Measurements from ENCODE around the gene TBCK.

TBCK gene

DNA sequence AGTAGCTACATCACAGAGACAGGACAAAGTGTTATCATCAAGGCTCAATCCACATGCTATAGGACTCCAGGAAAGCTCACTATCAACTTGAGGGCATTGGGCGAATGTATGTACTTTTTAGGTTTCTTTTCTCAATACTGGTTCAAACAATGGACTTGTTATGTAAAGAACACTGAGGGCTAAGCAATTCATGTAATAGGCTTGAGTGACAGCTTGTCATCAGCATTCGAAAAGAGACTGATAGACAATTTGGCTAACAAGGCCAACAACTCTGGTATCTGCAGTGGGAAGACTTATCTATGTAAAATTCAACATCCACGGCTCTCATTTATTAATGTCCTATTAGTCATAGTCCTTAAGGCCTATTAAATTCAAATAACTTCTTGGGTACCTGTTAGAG, 279.7 kb downstream of the TBCK start:
- no peak for DNase-seq

DNA sequence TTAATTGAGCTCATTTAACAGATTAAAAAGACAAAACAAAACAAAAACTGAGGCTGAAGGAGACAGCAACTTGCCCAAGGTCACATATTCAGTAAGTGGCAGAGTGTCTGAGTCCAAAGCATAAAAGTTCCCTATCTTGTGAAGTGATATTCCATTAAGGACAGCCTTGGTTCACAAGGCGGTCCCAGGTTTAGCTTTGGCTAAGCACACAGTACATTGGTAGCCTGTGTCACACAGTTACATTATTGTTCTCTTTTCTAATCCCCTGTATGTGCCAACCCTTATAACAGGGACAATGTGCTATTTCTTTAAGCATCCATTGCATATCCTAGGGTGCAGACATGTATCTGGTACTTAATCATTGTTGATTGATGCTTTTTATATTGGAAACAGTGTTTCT, 280.8 kb downstream of the TBCK start:
- no peak for DNase-seq

DNA sequence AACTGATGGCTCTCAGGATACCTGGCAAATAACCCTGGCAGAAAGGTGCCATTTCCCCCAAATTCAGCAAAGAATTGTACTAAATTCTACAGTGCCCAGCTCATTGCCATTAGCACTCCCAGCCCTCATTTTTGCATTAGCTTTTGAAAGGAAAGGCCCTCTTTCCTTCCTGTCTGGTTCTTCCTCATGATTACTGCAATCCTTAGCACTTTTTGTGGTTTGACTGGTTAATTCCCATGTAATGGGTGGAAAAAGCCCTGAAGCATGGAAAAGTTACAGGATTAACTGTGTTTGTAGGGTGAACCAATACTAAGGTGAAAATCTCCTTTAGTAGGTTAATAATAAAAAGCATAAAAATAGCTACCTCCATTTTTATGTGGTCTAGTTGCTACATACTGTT, 281.3 kb downstream of the TBCK start:
- no peak for DNase-seq

DNA sequence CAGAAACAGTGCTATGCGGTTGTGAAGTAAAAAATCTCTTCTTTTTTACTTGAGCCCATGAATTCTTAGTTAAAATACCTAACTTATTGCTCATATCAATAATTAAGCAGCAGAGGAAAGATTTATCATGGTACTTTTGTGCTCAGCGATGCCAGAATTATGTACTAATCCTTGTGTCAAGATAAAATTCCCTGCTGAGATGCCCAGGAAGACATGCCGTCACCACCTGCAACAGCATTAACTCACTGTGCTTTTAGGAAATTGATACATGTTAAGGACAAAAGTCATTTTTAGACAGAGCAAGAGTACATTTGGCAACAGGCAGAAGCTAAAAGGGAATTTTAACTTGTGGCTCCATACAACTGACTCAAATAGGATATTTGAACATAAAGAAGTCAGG, 281.8 kb downstream of the TBCK start:
- no peak for DNase-seq

DNA sequence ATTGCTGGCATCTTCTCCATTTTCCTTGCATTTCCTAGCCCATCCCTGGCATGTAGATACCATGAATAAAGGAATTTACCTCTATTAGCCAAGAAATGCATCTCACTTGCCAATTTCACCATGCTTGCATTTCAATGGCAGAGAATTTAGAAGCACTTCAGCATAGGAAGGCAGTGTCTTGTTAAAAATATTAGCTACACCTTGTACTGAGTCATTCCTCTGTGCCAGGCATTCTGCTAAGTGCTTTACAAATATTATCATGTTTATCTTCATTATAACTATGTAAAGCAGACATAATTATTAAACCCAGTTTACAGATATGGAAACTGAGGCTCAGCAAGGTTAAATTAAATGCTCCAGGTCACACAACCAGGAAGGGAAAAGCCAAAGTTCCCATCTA, 282.5 kb downstream of the TBCK start:
- no peak for DNase-seq

DNA sequence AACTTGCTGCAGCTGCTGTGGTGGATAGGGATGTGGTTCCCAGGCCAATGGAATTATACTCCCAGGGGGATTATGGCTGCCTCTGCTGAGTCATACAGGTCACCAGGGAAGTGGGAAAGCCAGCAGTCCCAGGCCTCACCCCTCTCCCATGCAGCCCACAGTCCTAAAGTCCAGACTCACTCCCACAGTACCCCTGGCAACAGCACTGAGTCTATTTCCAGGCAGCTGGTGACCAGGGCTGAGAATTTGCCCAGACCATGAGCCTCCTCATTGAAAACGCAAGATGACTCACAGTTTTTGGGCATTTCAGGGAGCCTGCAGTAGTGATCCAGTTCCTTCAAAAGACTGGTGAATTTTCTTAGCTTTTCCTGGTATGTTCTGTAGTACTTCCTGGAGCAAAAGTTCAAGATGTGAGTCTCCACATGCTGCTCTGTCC, 283.1 kb downstream of the TBCK start:
- DNase-seq: no peak

DNA sequence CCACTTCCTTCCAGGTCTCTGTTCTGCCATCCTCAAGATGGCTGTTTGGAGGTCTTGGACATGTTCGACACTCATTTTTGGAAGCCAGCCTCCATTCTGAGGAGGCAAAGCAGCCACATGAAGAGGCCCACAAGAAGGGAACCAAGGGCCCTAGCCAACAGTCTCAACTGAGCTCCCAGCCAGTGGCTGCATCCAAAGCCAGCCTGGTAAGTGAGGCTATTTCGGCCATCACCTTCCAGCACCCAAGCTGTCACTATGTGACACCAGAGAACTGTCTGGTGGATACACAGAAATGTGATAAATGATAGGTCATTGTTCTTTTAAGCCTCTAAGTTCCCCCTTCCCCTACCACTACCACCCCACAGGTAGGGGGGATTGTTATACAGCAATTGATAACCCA, 293.6 kb downstream of the TBCK start:
- DNase-seq: no peak

DNA sequence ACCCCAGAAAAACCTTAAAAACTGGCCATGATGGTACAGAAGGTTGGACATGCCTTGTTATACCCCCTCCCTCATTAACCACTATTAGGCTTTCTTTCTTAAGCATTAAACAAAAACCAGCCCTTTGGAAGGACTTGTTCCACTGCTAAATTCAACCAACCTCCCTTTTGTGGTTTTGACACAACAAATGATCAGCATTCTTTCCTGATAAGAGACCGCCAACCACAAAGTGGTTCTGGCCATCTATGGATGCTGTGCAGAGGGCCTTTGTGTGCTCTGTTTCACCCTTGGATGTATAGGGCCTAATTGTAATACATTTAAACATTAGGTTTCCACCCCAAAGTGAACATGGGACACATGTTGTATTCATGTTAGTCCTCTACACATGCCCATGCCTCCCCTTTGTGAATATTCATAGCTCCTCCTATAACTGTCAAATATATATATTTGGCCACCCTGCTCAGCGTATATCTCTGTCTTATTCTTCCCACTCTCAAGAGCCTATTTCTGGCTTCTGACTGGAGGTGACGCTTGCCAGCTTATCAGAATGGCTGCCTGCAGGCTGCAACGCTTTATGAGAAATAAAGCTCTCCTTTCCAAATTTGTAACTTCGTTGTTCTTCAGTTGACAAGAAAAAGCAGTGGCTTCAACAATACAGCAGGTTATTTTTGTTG, 294.1 kb downstream of the TBCK start:
- DNase-seq: no peak

DNA sequence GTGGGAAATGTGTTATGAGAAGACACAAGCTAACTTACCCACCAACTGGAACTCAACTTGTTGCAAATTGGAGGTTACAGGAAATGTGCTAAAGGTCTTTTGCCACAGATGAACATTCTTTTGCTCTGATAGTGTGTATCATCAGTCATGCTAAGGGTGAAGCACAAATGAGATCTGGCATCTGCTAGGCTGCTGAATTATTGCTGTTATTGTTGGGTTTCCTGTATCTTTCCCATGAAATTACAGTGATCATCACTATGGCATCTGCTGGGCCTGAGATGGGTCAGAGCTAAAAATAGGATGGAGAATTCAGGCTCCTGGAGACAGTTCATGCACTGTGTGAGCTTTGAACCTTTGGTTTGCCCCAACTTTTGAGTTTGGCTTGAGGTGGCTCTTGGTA, 296.2 kb downstream of the TBCK start:
- DNase-seq: no peak

DNA sequence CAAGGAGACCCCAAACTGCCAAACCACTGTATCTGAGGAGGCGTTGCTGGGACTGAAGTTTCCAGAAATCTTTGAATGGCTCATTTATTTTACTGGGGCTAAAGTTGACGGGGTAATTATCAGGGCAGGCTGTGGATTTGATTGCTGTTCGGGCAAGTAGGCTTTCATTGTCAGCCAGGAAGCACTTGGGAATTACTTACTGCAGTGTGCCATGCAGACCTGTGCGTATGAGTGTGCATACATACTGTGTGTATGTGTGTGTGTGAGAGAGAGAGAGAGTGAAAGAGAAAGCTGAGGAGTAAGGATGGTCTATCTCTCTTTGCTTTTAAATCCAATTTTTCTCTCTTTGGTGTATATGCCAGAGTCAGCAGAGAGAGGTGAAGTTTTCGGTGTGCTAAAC, 298.0 kb downstream of the TBCK start:
- DNase-seq: no peak

DNA sequence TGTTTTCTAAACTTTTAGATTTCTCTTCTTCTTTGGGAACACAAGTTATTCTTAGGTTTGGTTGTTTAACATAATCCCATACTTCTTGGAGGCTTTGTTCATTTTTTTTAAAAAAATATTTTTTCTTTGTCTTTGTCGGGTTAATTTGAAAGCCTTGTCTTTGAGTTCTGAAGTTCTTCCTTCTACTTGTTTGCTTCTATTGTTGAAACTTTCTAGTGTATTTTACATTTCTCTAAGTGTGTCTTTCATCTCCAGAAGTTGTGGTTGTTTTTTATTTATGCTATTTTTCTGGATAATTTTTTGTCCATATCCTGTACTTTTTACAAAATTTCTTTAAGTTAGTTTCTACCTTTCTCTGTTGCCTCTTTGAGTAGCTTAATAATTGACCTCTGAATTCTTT, 304.6 kb downstream of the TBCK start:
- DNase-seq: no peak

DNA sequence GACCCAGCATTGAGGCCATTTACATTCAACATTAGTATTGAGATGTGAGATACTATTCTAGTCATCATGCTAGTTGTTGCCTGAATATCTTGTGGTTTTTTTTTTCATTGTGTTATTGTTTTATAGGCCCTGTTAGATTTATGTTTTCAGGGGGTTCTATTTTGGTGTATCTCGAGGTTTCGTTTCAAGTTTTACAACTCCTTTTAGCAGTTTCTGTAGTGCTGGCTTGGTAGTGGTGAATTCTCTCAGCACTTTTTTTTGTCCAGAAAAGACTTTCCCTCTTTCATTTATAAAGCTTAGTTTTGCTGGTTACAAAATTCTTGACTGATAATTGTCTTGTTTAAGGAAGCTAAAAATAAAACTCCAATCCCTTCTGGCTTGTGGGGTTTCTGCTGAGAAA, 305.2 kb downstream of the TBCK start:
- DNase-seq: no peak

DNA sequence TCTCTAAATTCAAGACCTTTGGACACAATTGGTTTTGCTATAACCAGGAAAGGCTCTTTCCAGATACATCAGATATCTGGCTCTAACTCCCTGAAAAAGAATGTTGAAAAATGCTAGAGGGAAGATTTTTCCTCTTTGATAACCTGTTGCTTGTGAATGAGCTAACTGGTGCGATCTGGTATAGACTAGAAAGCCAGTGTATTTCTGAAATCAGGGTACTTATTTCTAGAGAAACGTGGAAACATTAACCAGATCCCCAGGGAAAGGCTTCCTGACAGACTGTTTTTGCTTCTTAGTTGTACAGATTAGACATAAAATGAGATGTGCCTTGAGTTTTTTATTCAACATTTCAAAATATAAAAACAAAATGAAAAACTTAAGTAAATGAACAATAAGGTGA, 313.0 kb downstream of the TBCK start:
- DNase-seq: no peak

DNA sequence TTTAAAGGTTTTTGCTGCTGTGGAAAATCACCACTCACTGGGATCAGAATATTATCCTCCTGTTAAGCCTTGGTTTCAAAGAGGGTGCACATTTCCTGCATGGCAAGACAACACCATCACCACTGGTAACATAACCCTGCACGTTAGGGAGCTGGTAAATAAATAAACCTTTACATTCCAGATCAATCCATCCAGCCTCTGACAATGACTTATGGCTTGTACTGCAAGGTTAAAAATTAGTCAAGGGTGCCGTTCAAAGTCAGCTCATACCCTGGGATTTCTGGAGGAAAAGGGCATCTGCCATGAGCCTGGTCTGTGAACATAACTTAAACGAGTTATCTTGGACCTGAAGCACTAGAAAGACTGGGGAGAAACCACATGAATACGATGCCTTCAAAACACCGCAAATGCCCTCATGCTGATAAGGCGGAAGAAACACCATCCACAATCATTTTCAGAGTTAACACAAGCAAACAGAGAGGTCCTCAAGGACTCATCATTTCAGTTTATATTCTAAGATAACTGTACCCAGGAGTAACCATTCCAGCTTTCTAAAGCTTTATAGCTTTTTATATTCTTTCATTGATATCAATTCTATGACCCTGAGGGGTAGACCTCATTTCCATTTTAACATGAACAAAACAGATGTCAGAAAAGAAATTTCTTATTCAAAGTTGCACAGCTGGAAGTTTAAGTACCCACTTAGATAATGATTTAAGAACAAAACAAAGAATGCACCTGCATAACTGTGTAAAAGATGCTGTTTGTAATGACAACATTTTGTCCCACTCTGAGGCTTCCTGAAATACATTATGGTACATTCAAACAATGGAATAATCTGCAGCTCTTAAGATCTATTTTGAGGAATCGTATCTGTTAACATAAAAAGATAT, 317.6 kb downstream of the TBCK start:
- DNase-seq: no peak

DNA sequence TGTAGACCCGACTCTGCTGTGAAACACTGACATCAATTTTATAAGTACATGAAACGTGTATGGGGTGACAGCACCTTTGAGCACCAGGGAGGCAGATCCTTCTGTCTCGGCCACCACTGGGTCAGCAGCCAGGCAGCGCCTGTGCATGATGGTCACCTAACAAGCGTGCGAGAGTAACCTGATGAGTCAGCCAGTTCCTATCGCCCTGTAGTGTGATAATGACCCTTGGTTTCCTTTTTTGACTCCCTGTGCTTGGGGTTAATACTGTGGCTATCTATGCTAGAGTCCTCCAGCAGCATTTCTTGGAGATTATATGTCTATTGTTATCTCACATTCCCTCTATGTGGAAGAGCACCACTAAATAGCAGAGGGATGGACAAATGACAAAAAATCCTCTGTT, 319.2 kb downstream of the TBCK start:
- DNase-seq: no peak

DNA sequence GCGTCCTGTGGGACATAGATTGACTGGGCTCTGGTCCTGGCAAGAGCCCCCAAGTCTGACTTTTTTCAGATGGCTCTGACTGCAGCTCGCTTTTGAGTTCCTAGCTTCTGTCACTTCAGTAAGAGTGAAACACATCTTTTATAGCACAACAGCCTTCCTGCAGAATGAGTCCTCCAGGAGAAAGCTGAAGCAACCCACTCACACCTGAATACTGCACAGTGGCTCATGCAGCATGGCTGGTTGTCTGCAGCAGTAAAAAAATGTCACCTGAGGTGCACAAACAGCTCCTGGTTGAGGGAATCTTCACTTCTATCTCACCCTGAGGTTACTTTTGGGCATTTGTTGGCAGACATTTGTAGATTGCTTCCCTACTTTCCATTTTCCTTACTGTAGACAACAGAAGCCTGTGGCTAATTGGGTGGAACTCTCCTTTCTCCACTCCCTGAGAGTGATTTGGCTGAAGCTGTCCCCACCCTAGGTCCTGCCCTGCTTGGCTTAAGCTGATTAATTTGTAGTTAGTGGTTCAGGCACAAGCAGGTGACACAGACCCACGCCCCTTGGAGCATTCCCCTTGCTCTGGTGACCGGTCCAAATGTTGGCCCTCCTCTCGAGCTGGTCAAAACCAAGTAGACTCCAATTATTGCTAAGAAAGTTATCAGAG, 321.0 kb downstream of the TBCK start:
- DNase-seq: no peak

DNA sequence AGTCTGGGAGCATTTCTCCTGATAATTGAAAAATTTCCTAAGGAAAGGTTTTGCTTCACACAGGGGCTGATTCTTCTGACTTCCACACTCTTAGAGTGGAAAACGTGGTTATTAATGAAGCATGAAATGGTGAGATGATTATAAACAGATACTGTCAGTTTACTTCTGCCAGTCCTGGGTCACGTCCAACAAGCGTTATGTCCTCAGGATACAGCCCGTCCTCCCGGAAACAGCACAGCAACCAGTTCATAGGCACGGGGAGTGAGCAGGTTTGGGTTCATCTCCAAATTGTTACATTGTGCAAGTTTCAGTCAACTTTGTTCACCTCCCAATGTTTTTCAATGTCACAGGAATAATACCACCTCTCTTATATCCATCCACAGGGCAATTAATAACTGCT, 321.9 kb downstream of the TBCK start:
- DNase-seq: no peak

DNA sequence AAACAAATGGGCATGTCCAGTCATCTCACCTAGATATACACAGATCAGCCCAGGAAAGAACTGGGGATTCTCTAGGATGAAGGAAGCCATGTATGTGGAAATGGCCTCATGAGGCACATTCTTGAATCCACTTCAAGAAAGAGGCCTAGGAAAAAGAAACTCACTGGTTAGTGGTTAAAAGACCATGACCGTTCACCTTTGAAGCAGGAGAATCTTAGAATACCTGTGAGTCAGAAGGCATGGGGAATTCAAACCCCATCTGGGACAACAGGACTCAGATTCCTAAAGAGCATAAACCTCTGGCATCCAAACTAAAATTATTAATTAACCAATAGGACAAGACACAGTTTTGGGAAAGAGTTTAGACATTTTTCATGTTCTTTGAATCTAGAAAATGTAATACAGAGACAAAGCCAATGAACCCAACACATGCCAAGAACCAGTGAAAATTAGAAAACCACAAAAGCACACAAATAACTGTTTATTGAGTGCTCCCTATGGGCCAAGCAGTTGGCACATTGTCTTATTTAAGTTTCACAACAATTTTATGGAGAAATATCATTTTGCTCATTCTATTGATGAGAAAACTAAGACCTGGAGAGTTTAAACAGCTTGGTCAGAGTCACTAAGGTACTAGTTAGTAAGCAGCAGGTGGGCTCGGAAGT, 323.2 kb downstream of the TBCK start:
- no peak for DNase-seq

DNA sequence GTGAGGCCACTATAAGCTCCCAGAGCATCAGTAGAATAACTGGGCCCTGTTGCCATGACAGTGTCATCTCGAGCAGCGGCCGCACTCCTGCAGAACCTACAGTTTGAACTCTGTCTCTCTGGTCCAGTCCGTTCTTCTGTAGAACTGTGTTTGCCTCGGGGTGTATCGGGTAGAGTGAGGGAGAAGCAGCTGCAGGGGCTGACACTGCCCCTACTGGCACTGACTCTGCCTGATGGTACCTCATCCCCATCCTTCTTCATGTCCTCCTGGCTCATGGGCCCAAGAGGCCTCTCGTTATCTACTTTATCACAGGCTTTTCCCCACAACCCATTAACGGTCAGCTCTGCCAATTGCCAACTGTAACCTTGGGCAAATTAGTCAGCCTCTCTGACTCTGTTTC, 324.3 kb downstream of the TBCK start:
- DNase-seq: no peak
